Measurements from ENCODE around the gene SORCS2. TPM values are rescaled to one million over a fixed set of nuclear protein-coding genes. Genes with fewer than 3 reads are reported as not detected.
A peak's percentile ranks its signal among the peaks of the same experiment; 100 is the strongest.

SORCS2 gene
- total and polyA plus RNA-seq, 2 of the 8 experiments (the other 6 are each of a cell fraction or from before 2014, with no cell fraction given): 0.36 to 1.8 TPM

DNA sequence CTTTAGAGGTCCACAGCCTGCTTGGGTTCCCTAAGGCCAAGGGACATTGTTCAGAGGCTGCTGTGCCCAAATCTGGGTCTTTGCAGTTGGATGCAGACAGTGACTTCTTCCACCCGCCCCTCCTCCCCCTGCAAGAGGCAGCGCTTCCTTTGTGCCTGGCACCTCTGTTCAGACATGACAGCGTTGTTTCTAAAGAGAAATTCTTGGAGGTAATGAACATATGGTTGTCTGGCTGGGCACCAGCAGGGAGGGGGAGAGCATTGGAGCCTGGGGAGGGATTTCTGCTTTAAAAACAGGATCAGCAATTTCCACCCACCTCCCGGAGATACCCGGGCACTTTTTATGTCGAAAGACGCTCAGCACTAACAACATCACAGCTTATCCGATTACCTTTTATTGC is 190.9 kb downstream of the SORCS2 start:
- Histone ChIP-seq H2AK5ac (ENCODE audit: low read depth, low read length) (no peak overlapping the region), H3K27ac (ENCODE audit: low read depth, low read length) (no peak overlapping the region), H3K4me1 (replicated peaks in 1 of 4; ENCODE audit: control insufficient read depth in 3 of 4, insufficient read depth in 4 of 4, low read length in 3 of 4) (no peaks in the 10 kb centered on the region), H4K5ac (ENCODE audit: insufficient read length, low read depth, low read length) (no peak overlapping the region), H2BK120ac (replicated peaks; ENCODE audit: low read depth, low read length) (no peak overlapping the region), H3K4me3 (ENCODE audit: extremely low read depth in 1 of 4, insufficient read depth in 2 of 4, low read depth in 3 of 4, low read length in 4 of 4) (no peak overlapping the region), H3K9me3 (ENCODE audit: insufficient read depth in 2 of 2, low read depth in 1 of 2, low read length in 1 of 2) (no peaks in the 10 kb centered on the region), H3K14ac (ENCODE audit: insufficient read length) (no peak overlapping the region), H4K8ac (ENCODE audit: extremely low read depth, insufficient read depth, low read length) (no peak overlapping the region), H3K4me2 (ENCODE audit: insufficient read depth in 1 of 2, low read depth in 2 of 2, low read length in 2 of 2) (no peak overlapping the region), H2BK5ac (ENCODE audit: low read depth, low read length) (no peak overlapping the region), H3K27me3 (replicated peaks in 1 of 4; ENCODE audit: control insufficient read depth in 3 of 4, extremely low read depth in 1 of 4, insufficient read depth in 3 of 4, low read length in 3 of 4) (no peaks in the 10 kb centered on the region), H4K91ac (replicated peaks; ENCODE audit: insufficient read length, low read length) (no peak overlapping the region), H3K79me2 (ENCODE audit: control insufficient read depth in 1 of 2, insufficient read depth in 2 of 2, low read length in 2 of 2) (no peaks in the 10 kb centered on the region), H2BK20ac (ENCODE audit: low read length) (no peak overlapping the region), H3K18ac (ENCODE audit: extremely low read depth, low read length) (no peak overlapping the region), H2AFZ (ENCODE audit: low read length) (no peak overlapping the region), H3K79me1 (ENCODE audit: low read depth, low read length) (no peaks in the 10 kb centered on the region), H4K20me1 (replicated peaks in 1 of 2; ENCODE audit: control insufficient read depth in 1 of 2, insufficient read depth in 2 of 2, low read length in 2 of 2) (peaks cover 0 to 4% of the 10 kb centered on the region in 2 experiments), H3K4ac (replicated peaks; ENCODE audit: insufficient read length, low read depth, low read length) (no peak overlapping the region), H3K56ac (replicated peaks; ENCODE audit: insufficient read length, low read depth, low read length) (no peak overlapping the region), H3K23ac (ENCODE audit: insufficient read length) (no peak overlapping the region), H3K9ac (replicated peaks in 1 of 4; ENCODE audit: extremely low read depth in 1 of 4, low read depth in 3 of 4, low read length in 3 of 4) (no peak overlapping the region), H3K36me3 (ENCODE audit: control insufficient read depth in 2 of 4, insufficient read depth in 4 of 4, low read length in 3 of 4) (no peaks in the 10 kb centered on the region), H3K23me2 (ENCODE audit: low read depth, low read length) (0 out of 2 replicates have a peak, but pooled peaks cover 2% of the 10 kb centered on the region), H2BK15ac (ENCODE audit: low read length) (no peak overlapping the region), H2BK12ac (ENCODE audit: low read depth, low read length) (no peak overlapping the region)
- CTCF ChIA-PET (ENCODE audit: partially characterized antibody): interaction anchor here (1.0 to 1.3 kb wide), 3 partner anchors 14 to 145 kb away, joined by 3 to 4 read pairs (median 4); no protein-coding TSS in a partner anchor
- WGBS, 2 experiments (ENCODE audit: extremely low coverage in 1 of 2, insufficient coverage in 1 of 2, insufficient read length in 1 of 2, insufficient replicate concordance in 2 of 2, low coverage in 1 of 2, low lambda C conversion rate in 2 of 2, missing lambda C conversion rate in 1 of 2): 96% methylated on average over 7 of the region's 8 CpGs; no CpG with 5 or more reads in 1 of the 2 experiments
- POLR2A ChIA-PET (ENCODE audit: partially characterized antibody): no interaction called here
- FAIRE-seq: no peak
- TF ChIP-seq SRF (IDR thresholded peaks at IDR 0.05; ENCODE audit: low read depth, low read length) (0 out of 2 replicates have a peak, but pooled peaks have one; percentile 36), CBX8 (IDR thresholded peaks at IDR 0.05; ENCODE audit: borderline replicate concordance, low read depth, low read length) (no peak)
- DNase-seq (ENCODE audit: low read depth in 1 of 2, low spot score in 2 of 2): no peak
